ENCODE measurements around the gene SOST.

SOST gene

DNA sequence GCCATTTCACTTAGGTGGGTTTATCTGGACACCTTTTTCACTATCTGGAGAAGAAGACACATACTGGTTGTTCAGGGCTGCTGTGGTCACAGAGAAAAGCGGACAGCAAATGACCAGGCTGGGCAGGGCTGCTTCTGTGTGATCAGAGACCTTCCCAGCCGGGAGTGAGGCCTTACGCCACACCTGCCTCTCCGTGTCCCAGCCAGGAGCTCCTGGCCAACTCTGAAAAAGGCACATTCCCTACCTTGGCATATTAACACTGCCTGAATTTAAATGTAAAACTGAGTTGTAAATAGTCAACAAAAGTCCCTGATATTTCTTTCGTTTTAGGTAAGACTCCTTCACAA, 9.1 kb upstream of the SOST start:
- TF ChIP-seq, protein P1, sequence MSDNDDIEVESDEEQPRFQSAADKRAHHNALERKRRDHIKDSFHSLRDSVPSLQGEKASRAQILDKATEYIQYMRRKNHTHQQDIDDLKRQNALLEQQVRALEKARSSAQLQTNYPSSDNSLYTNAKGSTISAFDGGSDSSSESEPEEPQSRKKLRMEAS (IDR thresholded peaks at IDR 0.05; ENCODE audit: low read depth, low read length) = no peak
- no peak for TF ChIP-seq POLR2A (IDR thresholded peaks at IDR 0.05; ENCODE audit: extremely low read depth, insufficient read length)
- no peak for TF ChIP-seq MYC (IDR thresholded peaks at IDR 0.05; ENCODE audit: low read depth, low read length)
- TF ChIP-seq, protein P2, sequence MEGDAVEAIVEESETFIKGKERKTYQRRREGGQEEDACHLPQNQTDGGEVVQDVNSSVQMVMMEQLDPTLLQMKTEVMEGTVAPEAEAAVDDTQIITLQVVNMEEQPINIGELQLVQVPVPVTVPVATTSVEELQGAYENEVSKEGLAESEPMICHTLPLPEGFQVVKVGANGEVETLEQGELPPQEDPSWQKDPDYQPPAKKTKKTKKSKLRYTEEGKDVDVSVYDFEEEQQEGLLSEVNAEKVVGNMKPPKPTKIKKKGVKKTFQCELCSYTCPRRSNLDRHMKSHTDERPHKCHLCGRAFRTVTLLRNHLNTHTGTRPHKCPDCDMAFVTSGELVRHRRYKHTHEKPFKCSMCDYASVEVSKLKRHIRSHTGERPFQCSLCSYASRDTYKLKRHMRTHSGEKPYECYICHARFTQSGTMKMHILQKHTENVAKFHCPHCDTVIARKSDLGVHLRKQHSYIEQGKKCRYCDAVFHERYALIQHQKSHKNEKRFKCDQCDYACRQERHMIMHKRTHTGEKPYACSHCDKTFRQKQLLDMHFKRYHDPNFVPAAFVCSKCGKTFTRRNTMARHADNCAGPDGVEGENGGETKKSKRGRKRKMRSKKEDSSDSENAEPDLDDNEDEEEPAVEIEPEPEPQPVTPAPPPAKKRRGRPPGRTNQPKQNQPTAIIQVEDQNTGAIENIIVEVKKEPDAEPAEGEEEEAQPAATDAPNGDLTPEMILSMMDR (IDR thresholded peaks at IDR 0.05; ENCODE audit: low read depth, low read length) = no peak
- H3K4me3 ChIP-seq (ENCODE audit: low read depth, low read length) = no peak overlapping the region
- DNase-seq (ENCODE audit: low read depth) = no peak

DNA sequence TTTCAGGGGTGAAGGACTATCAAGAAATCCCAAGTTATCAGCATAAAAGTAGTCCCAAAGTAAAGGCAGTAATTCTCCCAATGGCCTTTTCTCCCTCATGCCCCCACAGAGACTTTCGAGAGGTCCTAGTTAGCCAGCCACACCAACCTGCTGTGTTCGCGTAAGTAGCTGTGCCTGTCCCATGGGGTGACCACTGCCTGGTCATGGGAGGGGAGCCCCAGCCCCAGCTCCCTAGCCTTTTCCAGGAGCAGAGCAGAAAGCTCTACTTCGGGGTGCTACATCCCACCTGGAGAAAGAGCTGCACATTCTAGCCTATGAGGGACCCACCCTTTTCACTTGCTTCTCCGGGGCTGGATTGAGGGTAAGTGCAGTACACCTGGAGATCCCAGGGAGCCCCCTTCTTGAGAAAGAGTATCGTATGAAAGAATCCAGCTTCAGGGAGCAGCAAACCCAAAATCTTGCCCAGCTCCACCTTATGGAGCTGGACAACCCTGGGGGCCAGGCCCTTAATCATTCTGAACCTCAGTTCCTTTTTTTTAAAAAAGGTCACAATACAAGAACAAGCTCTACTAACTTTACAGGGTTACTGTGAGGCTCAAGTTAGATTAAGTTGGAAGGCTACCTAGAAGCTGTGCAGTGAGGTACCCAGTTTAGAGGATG, 8.6 kb upstream of the SOST start:
- no peak overlapping the region for H3K4me3 ChIP-seq (ENCODE audit: low read depth, low read length)
- no peak for TF ChIP-seq MYC (IDR thresholded peaks at IDR 0.05; ENCODE audit: low read depth, low read length)
- TF ChIP-seq, protein P1 (IDR thresholded peaks at IDR 0.05; ENCODE audit: low read depth, low read length) = no peak
- TF ChIP-seq, protein P2 (IDR thresholded peaks at IDR 0.05; ENCODE audit: low read depth, low read length) = no peak
- no peak for TF ChIP-seq POLR2A (IDR thresholded peaks at IDR 0.05; ENCODE audit: extremely low read depth, insufficient read length)
- no peak for DNase-seq (ENCODE audit: low read depth)

DNA sequence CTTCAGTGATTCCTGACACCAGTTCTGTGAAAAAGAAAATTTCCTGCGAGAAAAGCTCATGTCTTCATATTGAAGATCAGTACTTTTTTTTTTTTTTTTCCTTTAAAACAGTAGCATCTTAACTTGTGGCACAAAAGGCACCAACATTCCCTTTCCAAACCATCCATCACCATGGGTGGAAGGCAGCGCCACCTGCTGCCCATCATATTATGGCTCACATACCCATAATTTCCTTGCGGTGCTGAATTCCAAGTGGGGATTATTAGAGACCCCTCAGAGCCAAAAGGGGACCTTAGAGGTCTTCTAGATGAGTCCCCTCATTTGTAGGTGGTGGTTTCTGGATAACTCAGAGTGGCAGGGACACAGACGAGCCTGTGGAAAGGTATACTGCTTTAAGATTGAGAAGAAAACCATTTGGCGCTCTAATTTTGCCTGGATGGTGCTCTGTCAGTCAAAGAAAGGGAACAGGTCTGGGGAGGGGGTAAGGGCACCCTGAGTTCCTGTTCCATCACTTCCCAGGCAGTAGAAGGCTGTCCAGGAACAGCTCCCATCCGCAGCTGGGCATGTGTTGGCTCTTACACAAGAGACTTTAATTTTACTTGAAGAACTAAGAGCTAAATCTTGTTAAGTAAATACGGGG, 7.9 kb upstream of the SOST start:
- no peak overlapping the region for H3K4me3 ChIP-seq (ENCODE audit: low read depth, low read length)
- TF ChIP-seq MYC (IDR thresholded peaks at IDR 0.05; ENCODE audit: low read depth, low read length) = no peak
- no peak for TF ChIP-seq POLR2A (IDR thresholded peaks at IDR 0.05; ENCODE audit: extremely low read depth, insufficient read length)
- TF ChIP-seq, protein P2 (IDR thresholded peaks at IDR 0.05; ENCODE audit: low read depth, low read length) = peak; percentile 75
- TF ChIP-seq, protein P1 (IDR thresholded peaks at IDR 0.05; ENCODE audit: low read depth, low read length) = no peak
- peak; percentile 61 for DNase-seq (ENCODE audit: low read depth)

DNA sequence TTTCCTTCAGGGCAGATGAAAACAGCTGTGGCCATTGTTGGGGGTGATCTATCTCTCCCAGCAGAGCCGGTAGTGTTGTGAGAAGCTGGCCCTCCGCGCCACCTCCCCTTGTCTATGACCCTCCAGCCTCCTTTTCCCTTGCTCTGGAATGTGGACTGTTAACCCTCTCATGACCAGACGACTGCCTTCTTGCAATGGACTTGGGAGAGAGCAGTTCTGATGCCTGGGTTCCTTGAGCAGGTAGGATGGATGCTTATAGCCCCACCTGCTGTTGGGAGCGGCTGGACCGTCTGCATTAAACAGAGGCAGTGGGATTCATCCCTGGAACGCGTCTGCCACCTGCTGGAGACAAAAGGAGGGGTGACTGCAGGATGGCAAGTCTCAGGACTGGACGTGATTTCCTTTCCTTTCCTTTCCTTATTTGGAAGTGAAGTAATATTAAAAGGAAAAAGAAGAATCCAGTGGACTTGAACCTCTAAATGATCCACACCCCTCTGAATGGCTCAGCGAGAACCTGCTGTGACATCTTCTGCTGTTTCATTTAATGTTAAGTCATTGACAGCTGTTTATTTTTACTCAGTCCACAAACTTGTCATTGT, 1.8 kb upstream of the SOST start:
- peak; percentile 85 for DNase-seq (ENCODE audit: low read depth)
- TF ChIP-seq MYC (IDR thresholded peaks at IDR 0.05; ENCODE audit: low read depth, low read length) = no peak
- TF ChIP-seq, protein P1 (IDR thresholded peaks at IDR 0.05; ENCODE audit: low read depth, low read length) = peak; percentile 48; the same call in 1 of the 2 replicates
- TF ChIP-seq POLR2A (IDR thresholded peaks at IDR 0.05; ENCODE audit: extremely low read depth, insufficient read length) = no peak
- TF ChIP-seq, protein P2 (IDR thresholded peaks at IDR 0.05; ENCODE audit: low read depth, low read length) = peak; percentile 98
- H3K4me3 ChIP-seq (ENCODE audit: low read depth, low read length) = no peak overlapping the region

DNA sequence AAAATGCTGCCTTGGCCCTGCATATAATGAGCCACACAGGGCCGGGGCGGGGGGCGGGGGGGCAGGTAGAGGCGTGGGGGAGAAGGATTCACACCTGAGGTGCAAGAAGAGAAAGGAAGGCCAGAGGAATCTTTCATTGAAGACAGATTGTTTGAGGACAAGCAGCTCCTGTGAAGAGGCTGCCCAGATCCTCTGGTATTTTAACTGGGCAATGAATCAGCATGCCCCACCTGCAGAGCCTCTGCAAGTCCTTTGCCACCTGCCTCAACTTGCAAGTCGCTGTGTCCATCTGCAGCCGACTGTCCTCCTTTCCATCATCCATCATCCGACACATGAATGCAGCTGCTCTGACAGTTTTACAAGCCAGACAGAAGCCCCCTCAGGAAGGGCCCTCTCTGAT, 1.2 kb upstream of the SOST start:
- no peak overlapping the region for H3K4me3 ChIP-seq (ENCODE audit: low read depth, low read length)
- TF ChIP-seq, protein P1 (IDR thresholded peaks at IDR 0.05; ENCODE audit: low read depth, low read length) = no peak
- TF ChIP-seq MYC (IDR thresholded peaks at IDR 0.05; ENCODE audit: low read depth, low read length) (no peak), POLR2A (IDR thresholded peaks at IDR 0.05; ENCODE audit: extremely low read depth, insufficient read length) (no peak)
- TF ChIP-seq, protein P2 (IDR thresholded peaks at IDR 0.05; ENCODE audit: low read depth, low read length) = no peak
- DNase-seq (ENCODE audit: low read depth) = no peak

Measured in NB4 (cell line).